Mammary epithelial cell (primary cell): Measurements from ENCODE around the gene MRM3.

Source experiments
- EZH2 ChIP-seq: IDR thresholded peaks from 2 replicates; pipeline ENCODE4 v1.6.1; 2012; ENCODE audit warnings: low read length, inconsistent platforms, borderline replicate concordance
- TF ChIP-seq, protein P1 (sequence below), 2 donors: IDR thresholded peaks in 1 of 2; conservative IDR thresholded peaks in 1 of 2; 2 replicates each; pipeline ENCODE4 v1.5.1; 2011 to 2012; ENCODE audit warnings: inconsistent platforms in 2 of 2, low read length in 2 of 2, mild to moderate bottlenecking in 2 of 2, control low read depth in 1 of 2, low read depth in 1 of 2; ENCODE audit not compliant: insufficient read depth in 1 of 2; ENCODE audit errors: extremely low read depth in 1 of 2

- TF ChIP-seq, protein P1, sequence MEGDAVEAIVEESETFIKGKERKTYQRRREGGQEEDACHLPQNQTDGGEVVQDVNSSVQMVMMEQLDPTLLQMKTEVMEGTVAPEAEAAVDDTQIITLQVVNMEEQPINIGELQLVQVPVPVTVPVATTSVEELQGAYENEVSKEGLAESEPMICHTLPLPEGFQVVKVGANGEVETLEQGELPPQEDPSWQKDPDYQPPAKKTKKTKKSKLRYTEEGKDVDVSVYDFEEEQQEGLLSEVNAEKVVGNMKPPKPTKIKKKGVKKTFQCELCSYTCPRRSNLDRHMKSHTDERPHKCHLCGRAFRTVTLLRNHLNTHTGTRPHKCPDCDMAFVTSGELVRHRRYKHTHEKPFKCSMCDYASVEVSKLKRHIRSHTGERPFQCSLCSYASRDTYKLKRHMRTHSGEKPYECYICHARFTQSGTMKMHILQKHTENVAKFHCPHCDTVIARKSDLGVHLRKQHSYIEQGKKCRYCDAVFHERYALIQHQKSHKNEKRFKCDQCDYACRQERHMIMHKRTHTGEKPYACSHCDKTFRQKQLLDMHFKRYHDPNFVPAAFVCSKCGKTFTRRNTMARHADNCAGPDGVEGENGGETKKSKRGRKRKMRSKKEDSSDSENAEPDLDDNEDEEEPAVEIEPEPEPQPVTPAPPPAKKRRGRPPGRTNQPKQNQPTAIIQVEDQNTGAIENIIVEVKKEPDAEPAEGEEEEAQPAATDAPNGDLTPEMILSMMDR (conservative IDR thresholded peaks at IDR 0.05 in 1 of 2, IDR thresholded peaks at IDR 0.05 in 1 of 2; ENCODE audit: extremely low read depth in 1 of 2, insufficient read depth in 1 of 2, low read depth in 1 of 2, low read length in 2 of 2): no peak
- TF ChIP-seq EZH2: no peak
These were observed 15.1 kb upstream of the MRM3 start for GRCh38 chr17:767076-767475.
